Endodermal cell (in vitro differentiated cells): ENCODE results near the gene PIN1. TPM values are rescaled to one million over a fixed set of nuclear protein-coding genes. Genes with fewer than 3 reads are reported as not detected.

Experiments used
- DNase-seq: peaks from one replicate; pipeline ENCODE4 v3.0.0-alpha.2; 2017
- H3K27ac ChIP-seq: 2 replicates; pipeline ENCODE4 v1.5.1; 2013; ENCODE audit warnings: mild to moderate bottlenecking, low read depth, low read length, moderate library complexity
- H3K27me3 ChIP-seq: 2 replicates; pipeline ENCODE4 v1.6.1; 2013; ENCODE audit warnings: mild to moderate bottlenecking, low read length, moderate library complexity; ENCODE audit not compliant: insufficient read depth, control insufficient read depth, poor library complexity, severe bottlenecking
- H3K36me3 ChIP-seq: 2 replicates; pipeline ENCODE4 v1.7.0; 2013; ENCODE audit warnings: mild to moderate bottlenecking, low read length, moderate library complexity; ENCODE audit not compliant: control insufficient read depth, insufficient read depth
- H3K4me1 ChIP-seq: one replicate; pipeline ENCODE4 v1.7.0; 2013; ENCODE audit warnings: low read length; ENCODE audit not compliant: control insufficient read depth, insufficient read depth
- H3K4me3 ChIP-seq: 2 replicates; pipeline ENCODE4 v1.5.1; 2013; ENCODE audit warnings: mild to moderate bottlenecking, low read length, moderate library complexity
- H3K9ac ChIP-seq: 2 replicates; pipeline ENCODE4 v1.6.1; 2013; ENCODE audit warnings: mild to moderate bottlenecking, low read length, moderate library complexity; ENCODE audit not compliant: poor library complexity, severe bottlenecking; ENCODE audit errors: extremely low read depth
- H3K9me3 ChIP-seq: 2 replicates; pipeline ENCODE4 v1.6.1; 2013; ENCODE audit warnings: mild to moderate bottlenecking, low read length, moderate library complexity; ENCODE audit not compliant: control insufficient read depth
- H3K27ac Mint-ChIP-seq: 2 replicates; pipeline ENCODE4 v1.8.0; 2020; ENCODE audit warnings: mixed read lengths
- H3K27me3 Mint-ChIP-seq: 2 replicates; pipeline ENCODE4 v1.8.0; 2021; ENCODE audit warnings: mild to moderate bottlenecking, mixed read lengths; ENCODE audit not compliant: insufficient read depth
- H3K36me3 Mint-ChIP-seq: 2 replicates; pipeline ENCODE4 v1.8.0; 2020; ENCODE audit warnings: low read depth, mixed read lengths
- H3K4me1 Mint-ChIP-seq: 2 replicates; pipeline ENCODE4 v1.8.0; 2020; ENCODE audit warnings: mixed read lengths
- H3K4me3 Mint-ChIP-seq: 2 replicates; pipeline ENCODE4 v1.8.0; 2020; ENCODE audit warnings: mild to moderate bottlenecking, moderate library complexity, mixed read lengths
- H3K9me3 Mint-ChIP-seq: 2 replicates; pipeline ENCODE4 v1.8.0; 2020; ENCODE audit warnings: mild to moderate bottlenecking, mixed read lengths
- CTCF ChIP-seq: fragments of 200-600 bp; sonication (generic); conservative IDR thresholded peaks from 2 replicates; pipeline ENCODE4 v1.5.0; 2021; ENCODE audit warnings: antibody characterized with exemption, mild to moderate bottlenecking
- WGBS, 2 experiments: methylation state at CpG; one replicate each; pipeline versions ENCODE4 v1.1.5 to v1.1.7; 2013; ENCODE audit warnings: missing lambda C conversion rate in 2 of 2, mixed read lengths in 1 of 2; ENCODE audit not compliant: insufficient coverage in 1 of 2, insufficient read length in 1 of 2; 5-methylcytosine and 5-hydroxymethylcytosine counted together
- total RNA-seq, 2 donors: library from RNA; stranded (reverse); fragmentation: NEBNext Ultra II Directional in 1 of 2; extraction: Animal tissue kit (Norgen Biotek cat#: 25700) in 1 of 2; gene quantifications; 2 replicates in 1 of 2; 3 replicates in 1 of 2; pipeline ENCODE4 v1.2.1, GENCODE V29; 2021

The PIN1 gene
- total RNA-seq, 2 donors from 2014 or later = 92.4 to 101 TPM

GRCh38 chr19:9862938-9863337 is 27.8 kb downstream of the PIN1 start:
- Histone ChIP-seq H3K36me3 (no peaks in the 10 kb centered on the region), H3K27ac (no peak overlapping the region), H3K4me1 (no peaks in the 10 kb centered on the region), H3K27me3 (no peaks in the 10 kb centered on the region), H3K9me3 (no peaks in the 10 kb centered on the region), H3K4me3 (no peak overlapping the region), H3K9ac (no peak overlapping the region)
- H3K9me3 Mint-ChIP-seq = no peaks in the 10 kb centered on the region
- no peak for DNase-seq
- H3K27me3 Mint-ChIP-seq = no peaks in the 10 kb centered on the region
- H3K4me3 Mint-ChIP-seq = no peak overlapping the region
- H3K36me3 Mint-ChIP-seq = peaks cover 2% of the 10 kb centered on the region
- TF ChIP-seq CTCF = no peak
- WGBS, 2 experiments = 80 to 91% methylated on average over 1 to 4 of the region's 4 CpGs
- no peaks in the 10 kb centered on the region for H3K4me1 Mint-ChIP-seq
- H3K27ac Mint-ChIP-seq = peak overlapping the region; percentile 12

GRCh38 chr19:9863759-9864158 is 28.6 kb downstream of the PIN1 start:
- Mint-ChIP-seq H3K27ac (no peak overlapping the region), H3K4me1 (no peaks in the 10 kb centered on the region), H3K36me3 (peaks cover 2% of the 10 kb centered on the region), H3K9me3 (no peaks in the 10 kb centered on the region), H3K27me3 (no peaks in the 10 kb centered on the region), H3K4me3 (no peak overlapping the region)
- H3K9me3 ChIP-seq = no peaks in the 10 kb centered on the region
- H3K27ac ChIP-seq = no peak overlapping the region
- no peak for DNase-seq
- no peak overlapping the region for H3K4me3 ChIP-seq
- H3K9ac ChIP-seq = no peak overlapping the region
- TF ChIP-seq CTCF = no peak
- H3K36me3 ChIP-seq = no peaks in the 10 kb centered on the region
- no peaks in the 10 kb centered on the region for H3K4me1 ChIP-seq
- no peaks in the 10 kb centered on the region for H3K27me3 ChIP-seq
- WGBS, 2 experiments = 86 to 93% methylated on average over 5 of the region's 5 CpGs

GRCh38 chr19:9865732-9866501 is 30.8 kb downstream of the PIN1 start:
- TF ChIP-seq CTCF = no peak
- Mint-ChIP-seq H3K27ac (no peak overlapping the region), H3K4me3 (no peak overlapping the region), H3K9me3 (no peaks in the 10 kb centered on the region), H3K36me3 (no peaks in the 10 kb centered on the region), H3K27me3 (no peaks in the 10 kb centered on the region), H3K4me1 (no peaks in the 10 kb centered on the region)
- Histone ChIP-seq H3K27me3 (no peaks in the 10 kb centered on the region), H3K4me3 (no peak overlapping the region), H3K9ac (no peak overlapping the region), H3K9me3 (no peaks in the 10 kb centered on the region), H3K4me1 (no peaks in the 10 kb centered on the region), H3K27ac (no peak overlapping the region), H3K36me3 (no peaks in the 10 kb centered on the region)
- WGBS, 2 experiments = 86% methylated on average over 10 to 16 of the region's 16 CpGs
- no peak for DNase-seq
